Renal pelvis (tissue), 4 donors: ENCODE results near the gene CNTD1. TPM values are rescaled to one million over a fixed set of nuclear protein-coding genes. Genes with fewer than 3 reads are reported as not detected.

Experiments used
- DNase-seq: peaks from one replicate; pipeline ENCODE4 v3.0.0-alpha.2; 2013
- polyA plus RNA-seq, 3 donors: library from polyadenylated mRNA; unstranded; fragments of 120-200 nt; gene quantifications; one replicate each; pipeline ENCODE4 v1.2.1, GENCODE V29; 2013; ENCODE audit not compliant: insufficient read length in 3 of 3

Gene CNTD1
- polyA plus RNA-seq, 3 donors, result 1.3 to 3.9 (median 3.3) TPM

DNA sequence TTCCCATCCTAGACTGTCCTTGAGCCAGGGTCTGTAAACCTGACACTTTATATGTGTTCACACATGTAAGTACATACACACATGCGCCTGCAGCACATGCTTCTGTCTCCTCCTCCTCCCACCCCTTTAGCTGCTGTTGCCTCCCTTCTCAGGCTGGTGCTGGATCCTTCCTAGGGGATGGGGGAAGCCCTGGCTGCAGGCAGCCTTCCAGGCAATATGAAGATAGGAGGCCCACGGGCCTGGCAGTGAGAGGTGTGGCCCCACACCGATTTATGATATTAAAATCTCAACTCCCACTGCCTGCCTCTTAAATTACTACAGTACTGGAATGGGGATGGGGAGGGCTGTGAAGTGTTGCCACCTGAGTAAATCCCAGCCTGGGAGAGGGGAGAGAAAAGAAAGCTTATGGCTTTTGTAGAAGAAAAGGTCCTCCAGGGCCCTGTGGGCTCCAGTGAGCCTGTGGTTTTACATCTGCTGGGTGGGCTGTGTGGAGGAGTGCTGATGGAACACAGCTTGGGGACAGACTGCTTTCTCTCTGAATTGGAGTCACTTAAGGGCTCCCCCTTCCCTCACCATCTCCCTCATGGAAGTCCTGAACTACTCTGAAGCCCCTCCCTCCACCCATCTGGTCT lies 19.2 kb upstream of the CNTD1 start:
- no peak for DNase-seq

GRCh38 chr17:42779936-42780850 lies 18.5 kb upstream of the CNTD1 start, which contains the start of gene WNK4:
TSS of gene WNK4 (plus strand) at chr17:42780610. CDS start at chr17:42780699, 89 bp downstream.
- no peak for DNase-seq

- DNase-seq, result no peak
These were observed 17.6 kb upstream of the CNTD1 start for GRCh38 chr17:42780851-42781638.

DNA sequence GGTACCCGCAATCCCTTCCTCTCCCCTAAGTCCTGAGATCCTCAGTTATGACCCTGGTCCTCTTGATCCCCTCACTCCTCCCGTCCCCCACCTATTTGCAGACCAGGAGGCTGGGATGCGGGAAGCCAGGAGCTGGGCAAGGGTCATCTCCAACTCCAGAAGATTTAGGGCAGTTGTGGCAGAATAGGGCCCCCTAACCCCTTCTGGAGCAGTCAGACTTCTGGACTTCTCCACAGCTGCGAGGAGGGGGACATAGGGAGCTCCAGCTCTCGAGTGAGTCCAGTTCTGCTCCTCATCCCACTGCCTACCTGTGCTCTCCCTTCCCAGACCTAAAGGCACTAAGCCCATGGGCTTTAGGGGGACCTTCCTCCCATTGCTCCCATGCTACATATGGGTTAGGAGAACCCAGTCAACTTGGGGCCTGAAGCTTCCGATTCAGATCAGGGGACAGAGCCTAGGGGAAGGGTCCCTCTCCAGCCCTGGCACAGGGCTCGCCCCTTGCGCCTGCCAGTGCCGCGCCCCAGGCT lies 17.0 kb upstream of the CNTD1 start:
- DNase-seq, result no peak

- DNase-seq, result no peak
These were observed 16.2 kb upstream of the CNTD1 start for GRCh38 chr17:42782166-42783061.

GRCh38 chr17:42783062-42783790 lies 15.4 kb upstream of the CNTD1 start:
- no peak for DNase-seq

- DNase-seq, result no peak
These were observed 14.9 kb upstream of the CNTD1 start for GRCh38 chr17:42783791-42784138.

GRCh38 chr17:42784409-42784808 lies 14.3 kb upstream of the CNTD1 start:
- DNase-seq, result no peak

- no peak for DNase-seq
These were observed 13.7 kb upstream of the CNTD1 start for GRCh38 chr17:42784811-42785592.

GRCh38 chr17:42787266-42787665 lies 11.4 kb upstream of the CNTD1 start:
- DNase-seq, result no peak

GRCh38 chr17:42791948-42792347 lies 6.7 kb upstream of the CNTD1 start:
- DNase-seq, result no peak

DNA sequence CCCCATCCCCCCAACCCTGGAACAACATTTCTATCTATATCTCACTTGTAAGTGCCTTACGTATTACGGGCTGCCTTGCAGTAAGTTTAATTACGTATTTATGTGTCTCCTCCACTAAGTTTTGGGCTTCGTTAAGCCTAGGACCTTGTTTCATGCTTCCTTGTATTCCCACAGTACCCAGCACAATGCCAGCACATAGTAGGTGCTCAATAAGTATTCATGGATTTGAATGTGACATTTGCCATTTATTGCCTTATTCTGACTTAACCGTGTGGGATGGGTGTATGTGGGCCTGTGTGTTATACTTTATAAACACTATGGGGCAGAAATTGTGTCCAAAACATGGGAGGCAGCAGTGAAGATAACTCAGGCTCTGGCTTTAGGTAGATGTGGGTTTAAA lies 6.1 kb upstream of the CNTD1 start:
- DNase-seq, result no peak

DNA sequence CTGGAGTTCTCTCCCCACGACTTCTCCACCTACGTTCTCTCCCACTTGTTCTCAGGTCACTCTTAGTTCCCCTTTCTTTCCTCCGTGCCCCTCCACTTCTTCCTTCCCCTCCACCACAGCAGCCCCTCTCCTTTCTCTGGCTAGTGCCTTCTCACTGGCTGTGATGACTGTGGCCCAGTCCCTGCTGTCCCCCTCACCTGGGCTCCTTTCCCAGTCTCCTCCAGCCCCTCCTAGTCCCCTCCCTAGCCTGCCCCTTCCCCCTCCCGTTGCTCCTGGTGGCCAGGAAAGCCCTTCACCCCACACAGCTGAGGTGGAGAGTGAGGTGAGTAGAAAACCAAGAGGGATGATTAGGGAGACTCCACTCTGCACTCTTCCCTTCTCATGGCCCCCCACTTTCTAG lies 3.6 kb upstream of the CNTD1 start:
- DNase-seq, result no peak

- no peak for DNase-seq
These were observed 3.2 kb upstream of the CNTD1 start for GRCh38 chr17:42795465-42795864.

- DNase-seq, result no peak
These were observed 2.4 kb upstream of the CNTD1 start for GRCh38 chr17:42796066-42796758.

DNA sequence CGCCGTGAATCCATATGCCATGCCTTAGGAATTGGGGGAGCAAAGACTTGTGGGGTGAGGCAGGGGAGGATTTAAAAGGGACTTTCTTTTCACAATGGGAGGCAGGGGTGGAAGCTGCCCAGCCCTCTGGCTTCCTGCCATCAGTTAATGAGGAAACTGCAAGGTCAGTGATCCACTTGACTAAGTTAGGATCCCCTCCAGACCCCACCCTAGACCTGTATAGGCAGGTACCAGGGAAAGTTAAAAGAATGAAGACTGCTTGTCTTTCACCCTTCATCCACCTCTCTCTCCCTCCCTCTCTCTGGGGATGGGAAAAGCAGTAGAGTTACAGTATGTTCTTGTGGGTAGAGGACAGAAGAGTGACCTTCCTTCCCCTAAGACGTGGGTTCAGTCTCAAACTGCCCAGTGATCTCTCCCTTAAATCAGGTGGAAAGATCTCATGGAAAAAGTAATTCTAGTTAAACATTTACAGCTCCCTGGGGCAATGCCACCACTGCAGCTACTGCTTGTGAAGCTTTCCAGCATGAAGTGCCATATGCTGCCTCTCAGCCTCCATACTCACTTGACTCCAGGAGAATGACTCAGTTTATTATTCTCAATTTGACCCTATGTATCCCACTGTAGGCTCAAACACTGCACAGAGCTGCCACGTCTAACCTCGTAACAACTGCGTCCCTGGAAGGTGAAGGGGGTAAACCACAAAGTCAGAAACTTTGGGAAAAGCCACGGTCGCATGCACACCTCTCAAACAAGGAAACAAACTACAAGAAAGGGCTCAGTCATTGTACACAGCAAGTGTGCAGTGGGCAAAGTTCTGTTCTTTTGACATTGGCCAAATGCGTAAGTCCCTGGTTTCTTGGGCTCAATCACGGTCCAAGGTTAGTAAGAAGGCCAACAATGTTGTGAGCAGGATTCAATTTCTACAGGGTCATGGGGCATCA lies 1.3 kb upstream of the CNTD1 start:
- DNase-seq, result no peak

DNA sequence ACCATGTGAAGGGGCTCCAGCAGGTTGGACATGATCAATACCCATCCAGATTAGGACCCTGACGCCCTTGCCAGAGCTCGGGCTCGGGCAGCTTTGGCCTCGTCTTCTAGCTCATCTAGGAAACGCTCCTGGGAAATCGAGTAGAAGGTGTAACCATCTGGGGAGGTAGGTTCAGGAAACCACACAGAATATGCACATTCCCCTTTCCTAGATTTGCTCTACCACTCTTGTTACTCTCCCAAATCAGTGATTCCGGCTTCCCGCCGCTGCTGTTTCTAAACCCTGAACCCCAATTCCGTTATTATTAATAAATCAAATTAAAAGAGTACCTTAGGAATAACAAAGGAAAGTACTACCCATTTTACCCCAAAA lies 664 bp upstream of the CNTD1 start:
- DNase-seq, result no peak
